Endothelial cell of umbilical vein (primary cell): ENCODE measurements around the gene ZNF91. TPM values are rescaled to one million over a fixed set of nuclear protein-coding genes. Genes with fewer than 3 reads are reported as not detected.

Experiments
- BruUV-seq: library from RNA; stranded (reverse); fragments of 400-500 nt; replicated peaks from 2 replicates; lab custom pipeline; 2021; lab: Mats Ljungman, UMichigan
- CTCF ChIA-PET: fragments of 300-600, 350-600 bp; sonication (Branson Sonifier 250); formaldehyde crosslinking; loops from one replicate; lab custom pipeline; 2021; ENCODE audit warnings: antibody characterized with exemption, inconsistent platforms; lab: Charles Lee
- POLR2A ChIA-PET: fragments of 300-600, 350-600 bp; sonication (Branson Sonifier 250); formaldehyde crosslinking; loops from one replicate; lab custom pipeline; 2021; ENCODE audit warnings: antibody characterized with exemption, inconsistent platforms; lab: Charles Lee
- DNase-seq: peaks from one replicate; pipeline ENCODE4 v3.0.0-alpha.2; 2011; ENCODE audit warnings: low read depth, low spot score
- FAIRE-seq: peaks from 2 replicates; lab custom pipeline; 2011; peaks lifted over from hg19 to GRCh38; lab: Jason Lieb, UNC
- H2AFZ ChIP-seq: 2 replicates; pipeline ENCODE4 v1.6.0; 2012; ENCODE audit warnings: low read depth, low read length, control low read depth, inconsistent platforms
- H3K27ac ChIP-seq: 2 replicates; pipeline ENCODE4 v1.5.1; 2011; ENCODE audit warnings: low read depth, mild to moderate bottlenecking, control low read depth, low read length, moderate library complexity; ENCODE audit not compliant: insufficient read depth
- H3K27me3 ChIP-seq, 2 experiments: 2 replicates each; pipeline versions ENCODE4 v1.6.0 to v1.6.1; 2011; ENCODE audit warnings: low read length in 2 of 2, mixed read lengths in 1 of 2; ENCODE audit not compliant: control insufficient read depth in 2 of 2, insufficient read depth in 2 of 2
- H3K36me3 ChIP-seq, 2 experiments: 2 replicates in 1 of 2; 3 replicates in 1 of 2; pipeline ENCODE4 v1.5.1; 2011; ENCODE audit warnings: low read length in 2 of 2, mild to moderate bottlenecking in 1 of 2, moderate library complexity in 1 of 2; ENCODE audit not compliant: control insufficient read depth in 2 of 2, insufficient read depth in 2 of 2; ENCODE audit errors: extremely low read depth in 1 of 2
- H3K4me1 ChIP-seq: 3 replicates; pipeline ENCODE4 v1.5.1; 2011; ENCODE audit warnings: mild to moderate bottlenecking, low read length; ENCODE audit not compliant: control insufficient read depth, insufficient read depth; ENCODE audit errors: extremely low read depth
- H3K4me2 ChIP-seq: 2 replicates; pipeline ENCODE4 v1.6.1; 2011; ENCODE audit warnings: low read length, control low read depth, mixed read lengths; ENCODE audit not compliant: insufficient read depth
- H3K4me3 ChIP-seq, 3 experiments: fragments of 200-600 bp in 1 of 3; sonication (generic), shearing (Covaris generic) in 1 of 3; replicated peaks in 1 of 3; 2 replicates each; pipeline ENCODE4 v1.5.1; 2011 to 2016; ENCODE audit warnings: control low read depth in 3 of 3, low read length in 3 of 3, mild to moderate bottlenecking in 2 of 3, inconsistent platforms in 1 of 3, low read depth in 1 of 3, moderate library complexity in 1 of 3; ENCODE audit not compliant: insufficient read depth in 1 of 3
- H3K79me2 ChIP-seq: 2 replicates; pipeline ENCODE4 v1.6.0; 2012; ENCODE audit warnings: low read length, inconsistent platforms; ENCODE audit not compliant: control insufficient read depth, insufficient read depth
- H3K9ac ChIP-seq: replicated peaks from 2 replicates; pipeline ENCODE3; 2011; ENCODE audit warnings: low read length, control low read depth; ENCODE audit not compliant: insufficient read depth; ENCODE audit errors: extremely low read depth
- H3K9me1 ChIP-seq: replicated peaks from 3 replicates; pipeline ENCODE4 v1.6.0; 2011; ENCODE audit warnings: mild to moderate bottlenecking, low read length; ENCODE audit not compliant: control insufficient read depth, insufficient read depth; ENCODE audit errors: extremely low read depth
- H3K9me3 ChIP-seq: replicated peaks from 2 replicates; pipeline ENCODE4 v1.5.1; 2012; ENCODE audit warnings: low read length, inconsistent platforms; ENCODE audit not compliant: control insufficient read depth, insufficient read depth
- H4K20me1 ChIP-seq: replicated peaks from 2 replicates; pipeline ENCODE3; 2011; ENCODE audit warnings: mild to moderate bottlenecking, low read length; ENCODE audit not compliant: control insufficient read depth, insufficient read depth; ENCODE audit errors: extremely low read depth
- CTCF ChIP-seq, 2 donors: IDR thresholded peaks; 1 replicate in 1 of 2; 2 replicates in 1 of 2; pipeline ENCODE4 v1.5.1; 2011; ENCODE audit warnings: low read length in 2 of 2, mild to moderate bottlenecking in 2 of 2, moderate library complexity in 2 of 2, control low read depth in 1 of 2, inconsistent platforms in 1 of 2, low read depth in 1 of 2; ENCODE audit not compliant: insufficient read depth in 1 of 2; ENCODE audit errors: extremely low read depth in 1 of 2
- EZH2 ChIP-seq: IDR thresholded peaks from 2 replicates; pipeline ENCODE4 v1.6.1; 2012; ENCODE audit warnings: borderline replicate concordance, low read depth, mild to moderate bottlenecking, moderate library complexity, low read length, inconsistent platforms; ENCODE audit not compliant: severe bottlenecking
- FOS ChIP-seq: IDR thresholded peaks from 2 replicates; pipeline ENCODE4 v1.6.1; 2011; ENCODE audit warnings: mild to moderate bottlenecking, low read length, moderate library complexity, borderline replicate concordance; ENCODE audit not compliant: insufficient read depth
- GATA2 ChIP-seq: IDR thresholded peaks from 2 replicates; pipeline ENCODE4 v1.7.0; 2011; ENCODE audit warnings: low read depth, mild to moderate bottlenecking, moderate library complexity, mixed read lengths, low read length; ENCODE audit not compliant: insufficient read length, insufficient read depth
- JUN ChIP-seq: IDR thresholded peaks from 2 replicates; pipeline ENCODE4 v1.6.1; 2011; ENCODE audit warnings: borderline replicate concordance, low read depth; ENCODE audit not compliant: insufficient read length, insufficient read depth
- MAX ChIP-seq: IDR thresholded peaks from 2 replicates; pipeline ENCODE4 v1.6.1; 2011; ENCODE audit not compliant: insufficient read depth, insufficient read length
- MYC ChIP-seq: IDR thresholded peaks from one replicate; pipeline ENCODE4 v1.6.1; 2011; ENCODE audit warnings: mild to moderate bottlenecking, low read depth, low read length
- POLR2A ChIP-seq: IDR thresholded peaks from 2 replicates; pipeline ENCODE4 v1.6.1; 2012; ENCODE audit warnings: low read depth, mild to moderate bottlenecking, control low read depth, low read length
- POLR2AphosphoS5 ChIP-seq: IDR thresholded peaks from 2 replicates; pipeline ENCODE4 v1.6.1; 2012; ENCODE audit warnings: low read depth, mild to moderate bottlenecking, control low read depth, low read length, moderate library complexity; ENCODE audit not compliant: insufficient read depth
- dilution Hi-C: fragments of 300-500 bp; cut with MboI; formaldehyde crosslinking; loops from one replicate; pipeline ENCODE4 v1.15.0; 2019; ENCODE audit warnings: low sequenced_read_pairs; ENCODE audit not compliant: extremely low pct_ligation_motif_present
- intact Hi-C: fragments of 100-400 bp; cut with micrococcal nuclease; formaldehyde crosslinking; loops from one replicate; pipeline ENCODE4 v1.10.0; 2022
- polyA plus RNA-seq, 4 experiments: library from polyadenylated mRNA; depleted of rRNA in 3 of 4; stranded (reverse) in 3 of 4; unstranded in 1 of 4; fragments of >200 nt; gene quantifications; 2 replicates each; pipeline versions ENCODE4 v1.2.1 to v1.2.3, GENCODE V29; 2011 to 2012; ENCODE audit warnings: missing spikeins in 1 of 4
- total RNA-seq: library from RNA; stranded (reverse); gene quantifications from 2 replicates; pipeline ENCODE4 v1.2.3, GENCODE V29; 2021

ZNF91 gene
- total and polyA plus RNA-seq, 2 donors (not counting 3 experiments of a cell fraction or from before 2014, with no cell fraction given): 9.6 to 17.0 TPM

GRCh38 chr19:23382955-23383354 lies 12.3 kb downstream of the ZNF91 start:
- no peaks in the 10 kb centered on the region for H3K9me1 ChIP-seq
- no peak overlapping the region for H2AFZ ChIP-seq
- DNase-seq (no peak), FAIRE-seq (no peak)
- H3K27me3 ChIP-seq: no peaks in the 10 kb centered on the region
- no peak overlapping the region for H3K9ac ChIP-seq
- H3K9me3 ChIP-seq: peaks cover 9% of the 10 kb centered on the region
- dilution Hi-C loops (no loop called here), intact Hi-C loops (no loop called here)
- no peak overlapping the region for H3K4me2 ChIP-seq
- BruUV-seq: no TSS peak
- ChIA-PET POLR2A (no interaction called here), CTCF (no interaction called here)
- peaks cover 45% of the 10 kb centered on the region for H3K79me2 ChIP-seq
- no peaks in the 10 kb centered on the region for H4K20me1 ChIP-seq
- H3K27ac ChIP-seq: no peak overlapping the region
- no peaks in the 10 kb centered on the region for H3K4me1 ChIP-seq
- TF ChIP-seq MYC: no peak
- TF ChIP-seq EZH2: no peak
- no peak for TF ChIP-seq POLR2A
- TF ChIP-seq CTCF (IDR thresholded peaks at IDR 0.05; ENCODE audit: extremely low read depth in 1 of 2, insufficient read depth in 1 of 2, low read depth in 1 of 2, low read length in 2 of 2): no peak
- no peak for TF ChIP-seq JUN
- no peak for TF ChIP-seq MAX
- no peak for TF ChIP-seq GATA2
- TF ChIP-seq POLR2AphosphoS5: no peak
- no peak for TF ChIP-seq FOS
- H3K36me3 ChIP-seq: peaks cover 4 to 19% of the 10 kb centered on the region in 2 experiments
- H3K4me3 ChIP-seq: no peak overlapping the region
